Mucosa of gallbladder (tissue), 1 donor: Measurements from ENCODE around the gene ALG2. TPM values are rescaled to one million over a fixed set of nuclear protein-coding genes. Genes with fewer than 3 reads are reported as not detected.
"Not testable (repeated sequence)": the region's sequence is repeated elsewhere in the genome, so short reads cannot be mapped to it uniquely, and the experiment has no call there.

Source experiments
- DNase-seq: peaks from one replicate; pipeline ENCODE4 v3.0.0-alpha.2; 2020; ENCODE audit warnings: low spot score
- total RNA-seq: library from RNA; stranded (reverse); gene quantifications from one replicate; pipeline ENCODE4 v1.2.1, GENCODE V29; 2021
- donor health status: DM: no; HTN: no; CAD: no.

Gene ALG2
- total RNA-seq, 1 donor from 2014 or later, result 43.1 TPM

- no peak for DNase-seq
Measured at GRCh38 chr9:99238331-99238730, 16.6 kb upstream of the ALG2 start.

- DNase-seq, result not testable (repeated sequence)
Measured at GRCh38 chr9:99237849-99238248, 16.1 kb upstream of the ALG2 start.

GRCh38 chr9:99237356-99237755 is 15.6 kb upstream of the ALG2 start:
- no peak for DNase-seq

DNA sequence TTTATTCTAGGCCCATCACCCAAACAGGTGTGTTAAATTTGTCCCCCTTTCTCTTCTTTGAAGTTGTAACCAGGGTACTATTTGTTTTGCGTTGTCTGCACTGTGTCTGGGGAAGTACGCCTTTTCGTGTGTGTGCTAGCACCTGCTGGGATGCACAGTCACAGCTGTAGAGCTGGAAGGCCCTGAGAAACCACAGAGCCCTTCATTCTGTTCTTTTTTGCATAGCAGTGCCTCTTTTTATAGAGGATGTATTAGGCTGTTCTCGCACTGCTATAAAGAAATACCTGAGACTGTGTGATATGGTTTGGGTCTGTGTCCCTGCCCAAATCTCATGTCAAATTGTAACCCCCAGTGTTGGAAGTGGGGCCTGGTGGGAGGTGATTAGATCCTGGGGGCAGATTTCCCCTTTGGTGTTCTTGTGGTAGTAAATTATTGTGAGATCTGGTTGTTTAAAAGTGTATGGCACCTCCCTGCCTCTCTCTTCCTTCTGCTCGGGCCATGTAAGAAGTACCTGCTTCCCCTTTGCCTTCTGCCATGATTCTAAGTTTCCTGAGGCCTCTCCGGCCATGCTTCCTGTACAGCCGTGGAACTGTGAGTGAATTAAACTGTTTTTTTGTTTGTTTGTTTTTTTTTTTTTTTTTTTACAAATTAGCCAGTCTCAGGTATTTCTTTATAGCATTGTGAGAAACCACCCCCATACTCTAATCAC is 14.3 kb upstream of the ALG2 start:
- DNase-seq, result no peak

GRCh38 chr9:99235069-99235468 is 13.3 kb upstream of the ALG2 start:
- DNase-seq, result no peak

DNA sequence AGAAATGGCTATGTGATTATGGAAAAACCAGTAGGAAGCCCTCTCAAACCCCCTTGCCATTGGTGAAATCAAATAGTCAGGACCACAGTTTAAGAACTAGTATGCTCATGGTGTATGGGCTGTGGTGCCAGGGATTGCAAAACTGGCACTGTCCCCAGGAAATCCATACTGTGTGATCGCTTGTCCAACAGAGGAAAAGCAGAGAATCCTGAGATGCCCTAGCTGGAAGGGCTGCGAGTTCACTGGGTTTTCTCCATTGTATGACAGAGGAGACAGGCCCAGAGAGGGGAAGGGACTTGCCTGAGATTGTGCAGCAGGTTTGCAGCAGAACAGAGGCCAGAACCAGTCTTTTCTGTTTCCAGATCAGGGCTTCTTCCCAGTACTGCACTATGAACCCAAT is 12.9 kb upstream of the ALG2 start:
- DNase-seq, result no peak

GRCh38 chr9:99231711-99232110 is 10.0 kb upstream of the ALG2 start:
- no peak for DNase-seq

- no peak for DNase-seq
Measured at GRCh38 chr9:99230206-99230605, 8.5 kb upstream of the ALG2 start.

DNA sequence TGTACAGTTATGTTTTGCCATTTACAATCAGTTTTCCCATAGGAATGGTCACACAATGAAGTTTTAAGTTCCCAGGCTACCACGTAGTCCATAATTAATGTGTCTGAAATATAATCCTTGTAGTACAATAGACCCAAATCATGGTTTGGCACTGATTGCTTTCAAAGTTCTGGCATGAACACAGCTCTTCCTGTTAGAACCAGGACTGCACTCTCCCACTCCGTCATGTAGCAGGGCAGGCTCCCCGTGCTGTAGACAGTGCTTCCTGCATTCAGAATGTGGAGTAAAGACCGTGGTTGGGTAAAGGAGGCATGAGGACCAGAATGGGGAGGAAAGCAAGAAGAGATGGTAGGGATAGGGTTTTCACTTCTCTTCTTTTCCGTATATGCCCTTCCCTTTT is 4.3 kb upstream of the ALG2 start:
- no peak for DNase-seq

GRCh38 chr9:99224445-99224844 is 2.7 kb upstream of the ALG2 start:
- DNase-seq, result no peak

DNA sequence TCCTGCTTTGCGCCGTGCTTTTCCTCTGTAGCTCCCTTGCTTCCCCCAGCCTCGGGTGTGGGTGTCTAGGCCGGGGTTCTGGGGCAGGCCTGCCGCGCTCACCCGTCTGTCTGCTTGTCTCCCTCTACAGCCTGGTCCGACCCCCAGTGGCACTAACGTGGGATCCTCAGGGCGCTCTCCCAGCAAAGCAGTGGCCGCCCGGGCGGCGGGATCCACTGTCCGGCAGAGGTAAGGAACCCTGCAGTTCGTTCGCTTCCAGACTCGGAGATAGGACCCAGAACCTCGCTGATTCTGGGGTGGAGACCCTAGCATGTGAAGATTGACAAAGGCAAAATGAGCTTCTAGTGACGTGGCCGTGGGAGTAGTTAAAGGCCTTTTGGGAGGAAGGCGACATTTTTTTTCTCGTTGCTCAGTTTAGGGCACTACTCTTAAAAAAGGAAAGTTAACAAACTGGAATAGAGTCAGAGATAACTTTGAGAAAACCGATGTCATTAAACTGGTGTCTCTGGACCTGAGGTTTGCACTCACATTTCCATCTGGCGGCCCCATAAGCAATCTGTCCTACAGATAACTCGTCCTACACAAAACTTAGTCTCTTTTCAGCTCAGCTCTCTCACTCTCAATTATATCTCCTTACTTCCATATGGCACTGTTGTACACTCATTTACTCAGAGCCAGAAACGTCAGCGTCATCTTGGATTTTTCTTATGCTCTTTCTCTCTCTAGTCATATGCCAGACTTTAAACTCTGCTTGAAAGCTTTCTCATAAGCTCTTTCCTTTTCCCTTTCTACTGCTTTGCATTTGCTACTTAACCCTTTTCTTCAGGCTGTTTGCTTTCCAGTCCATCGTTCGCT is 901 bp upstream of the ALG2 start:
- DNase-seq, result no peak

GRCh38 chr9:99221266-99221620 is 499 bp downstream of the ALG2 start:
- no peak for DNase-seq

DNA sequence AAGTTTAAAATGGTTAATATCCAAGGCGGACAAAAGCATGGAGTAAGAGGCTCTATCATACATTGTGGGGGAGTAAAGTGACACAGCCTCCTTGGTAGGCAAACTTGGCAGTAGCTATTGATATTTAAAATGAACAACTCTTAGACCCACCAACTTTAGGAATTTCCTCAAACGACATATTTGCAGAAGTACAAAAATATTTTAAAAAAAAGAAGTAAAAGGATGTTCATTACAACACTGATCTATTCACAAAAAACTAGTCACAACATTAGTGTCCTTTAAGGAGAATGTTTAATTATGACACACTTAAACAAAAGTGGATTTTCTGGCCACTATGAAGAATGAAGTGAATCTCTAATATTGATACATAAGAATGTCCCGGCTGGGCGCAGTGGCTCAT is 1.7 kb downstream of the ALG2 start:
- no peak for DNase-seq

DNA sequence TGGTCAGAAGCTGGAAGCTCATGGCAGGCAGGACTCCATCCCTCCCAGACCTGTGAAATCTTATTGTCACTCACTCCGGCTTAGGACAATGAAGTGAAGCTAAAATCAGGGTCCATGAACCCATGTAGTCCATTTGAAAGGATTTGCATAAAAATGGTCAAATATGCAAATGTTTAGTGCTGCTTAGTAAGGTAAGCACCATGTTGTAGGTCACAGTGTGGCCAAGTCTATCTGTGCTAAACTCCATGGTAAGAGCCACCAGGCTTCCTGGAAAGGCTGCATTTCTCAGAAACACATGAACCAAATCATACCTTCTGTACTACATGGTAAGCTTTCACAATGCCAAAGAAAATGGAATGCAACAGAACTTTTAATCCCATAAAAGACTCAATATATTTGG is 5.7 kb downstream of the ALG2 start:
- no peak for DNase-seq

- no peak for DNase-seq
Measured at GRCh38 chr9:99213197-99213596, 8.5 kb downstream of the ALG2 start.

GRCh38 chr9:99211746-99212145 is 10.0 kb downstream of the ALG2 start:
- no peak for DNase-seq

DNA sequence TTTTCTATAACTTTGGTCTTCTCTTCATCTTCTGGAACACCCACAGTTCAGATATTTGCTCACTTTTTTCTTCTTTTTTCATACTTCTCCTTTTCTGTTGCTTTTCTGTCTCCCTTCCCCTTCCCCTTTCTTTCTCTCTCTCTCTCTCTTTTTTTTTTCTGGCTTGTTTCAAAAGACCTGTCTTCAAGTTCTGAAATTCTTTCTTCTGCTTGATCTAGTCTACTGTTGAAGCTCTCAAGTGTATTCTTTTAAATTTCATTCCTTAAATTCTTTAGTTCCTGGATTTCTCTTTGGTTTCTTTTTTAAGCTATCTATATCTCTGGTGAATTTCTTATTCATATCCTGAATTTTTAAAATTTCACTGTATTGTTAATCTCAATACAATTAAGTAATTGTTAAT is 11.2 kb downstream of the ALG2 start:
- no peak for DNase-seq

DNA sequence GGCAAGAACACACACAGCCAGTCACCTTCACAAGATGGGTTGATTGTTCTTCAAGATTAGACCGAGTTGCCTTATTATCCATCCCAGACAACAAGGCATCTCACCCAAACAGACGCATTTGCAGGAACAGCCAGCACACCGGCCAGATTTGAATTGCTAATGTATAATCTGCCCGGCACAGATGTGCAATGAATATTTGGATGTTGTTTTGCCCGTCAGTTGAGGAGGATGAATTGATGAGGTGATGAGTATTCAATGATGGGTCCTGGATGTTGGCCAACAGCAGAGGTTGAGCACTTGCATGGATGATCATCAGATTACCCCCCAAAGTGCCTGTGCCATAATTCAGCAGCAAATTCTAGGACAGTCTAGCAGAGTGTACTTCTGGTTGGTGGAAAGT is 20.1 kb downstream of the ALG2 start:
- no peak for DNase-seq

DNA sequence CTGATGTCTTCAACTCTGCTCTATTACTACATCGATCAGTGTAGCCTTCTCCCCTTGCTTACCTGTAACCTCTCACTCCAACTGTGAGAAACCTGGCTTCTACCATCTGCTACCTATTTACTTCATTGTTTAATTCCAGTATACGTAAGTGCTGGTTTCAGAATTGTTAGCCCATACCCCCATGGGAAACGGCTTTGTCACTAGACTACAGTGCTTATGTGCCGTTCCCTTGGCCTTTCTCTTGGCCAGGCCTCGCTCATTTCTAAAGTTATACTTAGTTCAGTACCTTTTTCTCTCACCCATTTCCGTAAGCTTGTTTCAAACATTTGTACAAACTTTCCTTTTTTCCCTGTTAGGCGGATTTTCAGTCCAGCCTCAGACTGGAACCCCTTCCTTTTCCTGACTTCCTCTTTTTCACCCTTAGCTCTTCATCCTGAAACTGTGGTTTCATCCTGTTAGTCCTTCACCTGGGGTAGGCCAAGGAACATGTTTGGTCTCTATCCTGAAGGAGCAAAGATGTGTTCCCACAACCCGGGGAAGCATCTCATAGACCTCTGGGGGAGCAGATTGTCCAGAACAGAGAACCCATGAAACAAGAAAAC is 21.7 kb downstream of the ALG2 start:
- no peak for DNase-seq

- no peak for DNase-seq
Measured at GRCh38 chr9:99197987-99198386, 23.8 kb downstream of the ALG2 start.

DNA sequence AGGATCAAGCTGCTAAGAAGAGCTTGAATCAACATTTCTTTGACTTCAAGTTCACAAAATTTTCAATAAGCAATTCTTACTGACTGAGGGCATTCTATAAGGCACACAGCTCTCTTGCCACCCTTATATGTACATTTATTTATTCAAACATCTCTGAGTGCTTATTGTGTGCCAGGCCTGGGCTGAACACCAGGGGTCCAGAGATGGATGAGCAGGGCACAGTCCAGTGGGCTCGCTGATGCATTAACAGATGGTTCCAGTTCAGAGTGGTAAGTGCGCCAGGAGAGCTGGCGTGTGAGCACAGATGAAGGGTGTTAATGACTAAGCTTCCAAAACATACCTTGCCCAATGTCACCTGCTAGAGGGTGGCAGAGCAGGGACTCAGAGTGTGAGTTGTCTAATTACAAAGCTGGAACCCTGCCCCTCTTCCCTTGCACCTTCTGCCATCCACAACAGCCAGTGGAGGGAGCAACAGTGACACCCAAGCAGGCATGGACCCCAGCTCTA is 24.6 kb downstream of the ALG2 start:
- no peak for DNase-seq

DNA sequence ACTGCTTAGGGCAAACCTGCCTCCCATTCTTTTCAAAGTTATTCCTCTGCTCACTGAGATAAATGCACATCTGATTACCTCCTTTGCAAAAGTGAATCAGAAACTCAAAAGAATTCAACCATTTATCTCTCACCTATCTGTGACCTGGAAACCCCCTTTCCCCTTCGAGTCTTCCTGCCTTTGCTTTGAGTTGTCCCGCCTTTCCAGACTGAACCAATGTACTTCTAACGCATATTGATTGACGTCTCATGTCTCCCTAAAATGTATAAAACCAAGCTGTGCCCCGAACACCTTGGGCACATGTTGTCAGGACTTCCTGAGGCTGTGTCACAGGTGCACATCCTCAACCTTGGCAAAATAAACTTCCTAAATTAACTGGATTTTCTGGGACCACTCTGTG is 25.3 kb downstream of the ALG2 start:
- DNase-seq, result not testable (repeated sequence)

GRCh38 chr9:99193466-99193821 is 28.3 kb downstream of the ALG2 start:
- no peak for DNase-seq
